ENCODE results near the gene AUTS2.

- no peak for TF ChIP-seq CTCF (IDR thresholded peaks at IDR 0.05 in 8 of 11, conservative IDR thresholded peaks at IDR 0.05 in 3 of 11)
- TF ChIP-seq POLR2AphosphoS5 (IDR thresholded peaks at IDR 0.05): no peak
- TF ChIP-seq POLR2A (IDR thresholded peaks at IDR 0.05): no peak
These were observed 971.8 kb downstream of the AUTS2 start for GRCh38 chr7:70570029-70570428.

Measured in spleen (tissue), 7 donors.